ENCODE data around the gene CDKAL1.

GRCh38 chr6:21190701-21191100 is 656.4 kb downstream of the CDKAL1 start:
- TF ChIP-seq ZNF121 (CRISPR knock-in tag; IDR thresholded peaks at IDR 0.05) (no peak), ZNF329 (CRISPR knock-in tag; IDR thresholded peaks at IDR 0.05; ENCODE audit: low read depth) (no peak), ZXDC (CRISPR knock-in tag; IDR thresholded peaks at IDR 0.05) (no peak)
